ENCODE results near the gene CC2D1A.

The CC2D1A gene

DNA sequence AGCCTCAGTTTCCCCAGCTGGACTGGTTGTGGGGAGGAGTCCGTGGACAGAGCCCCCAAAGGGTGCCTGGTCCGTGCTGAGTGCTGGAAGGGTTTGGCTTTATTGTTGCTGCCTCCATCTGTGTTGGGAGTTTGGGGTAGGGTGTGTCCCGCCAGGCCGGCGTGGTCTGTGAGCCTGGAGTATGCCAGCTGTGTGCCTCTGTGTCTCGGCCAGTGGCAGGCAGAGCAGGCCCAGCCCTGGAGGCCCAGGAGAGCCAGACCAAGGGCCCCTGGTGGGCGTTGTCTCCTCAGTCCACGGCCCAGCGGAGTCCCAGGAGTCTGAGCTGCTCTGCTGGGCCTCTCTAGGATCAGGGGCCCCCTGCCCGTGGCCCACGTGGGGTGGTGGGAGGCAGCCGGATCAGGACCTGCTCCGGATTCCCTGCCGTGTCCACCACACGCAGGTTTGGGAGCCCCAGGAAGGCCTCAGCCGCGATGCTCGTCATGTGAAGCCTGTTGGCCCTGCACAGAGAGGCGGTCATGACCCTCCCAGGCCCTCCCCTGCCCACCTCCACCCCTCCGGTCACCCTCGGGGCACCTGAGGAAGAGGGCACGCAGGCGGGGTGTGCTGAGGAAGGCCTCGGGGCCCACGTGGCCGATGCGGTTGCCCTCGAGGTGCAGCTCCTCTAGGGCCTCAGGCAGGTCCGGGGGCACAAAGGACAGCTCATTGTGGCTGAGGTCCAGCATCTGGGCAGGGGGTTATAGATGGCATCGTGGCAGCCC, 25.6 kb downstream of the CC2D1A start:
- in situ Hi-C loops (cut with MboI; ENCODE audit: low sequenced_read_pairs): no loop called here

DNA sequence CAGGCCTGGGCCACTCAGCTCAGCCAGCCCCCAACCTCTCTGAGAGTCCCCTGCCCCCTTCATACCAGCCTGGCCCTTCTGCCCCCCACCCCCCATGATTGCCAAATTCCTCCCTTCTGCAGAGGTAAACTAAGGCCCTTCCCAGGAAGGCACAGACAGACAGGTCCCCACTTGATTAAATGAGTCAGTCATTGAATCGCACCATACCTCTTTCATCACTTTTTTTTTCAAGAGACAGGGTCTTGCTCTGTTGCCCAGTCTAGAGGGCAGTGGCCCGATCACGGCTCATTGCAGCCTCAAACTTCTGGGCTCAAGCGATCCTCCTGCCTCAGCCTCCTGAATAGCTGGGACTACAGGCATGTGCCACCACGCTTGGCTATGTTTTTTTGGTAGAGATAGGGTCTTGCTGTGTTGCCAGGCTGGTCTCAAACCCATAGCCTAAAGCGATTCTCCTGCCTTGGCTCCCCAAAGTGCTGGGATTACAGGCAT, 26.2 kb downstream of the CC2D1A start:
- in situ Hi-C loops (cut with MboI; ENCODE audit: low sequenced_read_pairs): no loop called here

- in situ Hi-C loops (cut with MboI; ENCODE audit: low sequenced_read_pairs): no loop called here
Measured at GRCh38 chr19:13932911-13933393, 27.0 kb downstream of the CC2D1A start.

DNA sequence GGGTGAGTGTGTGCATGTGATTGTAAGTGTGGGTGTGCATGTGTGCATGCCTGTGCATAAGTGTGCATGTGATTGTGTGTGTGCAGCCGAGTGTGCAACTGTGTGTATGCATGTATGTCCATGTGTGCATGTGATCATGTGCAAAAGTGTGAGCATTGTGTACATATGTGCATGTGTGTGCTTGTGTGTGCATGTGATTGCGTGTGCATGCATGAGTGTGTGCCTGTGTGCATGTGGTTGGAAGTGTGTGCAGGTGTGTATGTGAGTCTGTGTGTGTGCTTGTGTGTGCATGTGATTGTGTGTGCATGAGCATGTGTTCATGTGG, 28.7 kb downstream of the CC2D1A start:
- in situ Hi-C loops (cut with MboI; ENCODE audit: low sequenced_read_pairs): no loop called here

GRCh38 chr19:13935765-13936510, 29.9 kb downstream of the CC2D1A start:
- in situ Hi-C loops (cut with MboI; ENCODE audit: low sequenced_read_pairs): no loop called here

DNA sequence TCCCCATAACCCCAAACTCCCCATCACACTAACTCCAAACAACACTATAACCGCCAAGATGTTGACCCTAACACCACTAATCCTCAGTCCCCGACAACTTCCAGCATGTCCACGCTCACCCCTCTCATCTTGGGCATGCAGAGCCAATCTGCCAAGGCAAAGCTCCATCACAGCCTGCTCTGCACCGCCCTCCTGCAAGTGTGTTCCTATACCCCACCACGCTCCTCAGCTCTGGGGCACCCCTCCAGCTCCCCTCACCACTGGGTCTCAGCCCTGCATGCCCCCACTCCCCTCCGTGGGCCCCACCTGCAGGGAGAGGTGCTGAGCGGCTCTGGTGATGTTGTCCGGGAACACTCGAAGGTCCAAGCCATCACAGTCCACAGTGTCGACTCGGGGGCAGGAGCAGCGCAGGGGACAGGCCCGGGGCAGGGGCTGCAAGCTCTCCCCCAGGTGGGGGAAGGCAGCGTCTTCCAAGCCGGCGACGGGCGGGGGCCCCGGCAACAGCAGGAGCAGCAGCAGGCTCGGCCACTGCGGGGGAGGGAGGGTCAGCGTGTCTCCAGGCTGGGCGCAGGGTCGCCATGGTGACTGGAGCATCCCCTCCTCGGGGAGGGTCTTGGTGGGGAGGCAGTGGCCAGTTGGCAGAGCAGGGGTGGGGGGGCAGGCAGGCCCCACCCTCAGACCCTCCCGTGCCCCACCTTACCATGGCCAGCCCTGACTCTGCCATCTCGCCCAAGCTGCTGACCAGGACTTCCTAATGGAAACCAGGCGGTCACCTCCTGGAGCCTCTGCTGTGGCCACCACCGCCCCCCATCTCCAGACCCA, 31.7 kb downstream of the CC2D1A start:
- in situ Hi-C loops (cut with MboI; ENCODE audit: low sequenced_read_pairs): no loop called here

- in situ Hi-C loops (cut with MboI; ENCODE audit: low sequenced_read_pairs): no loop called here
Measured at GRCh38 chr19:13938301-13939064, 32.5 kb downstream of the CC2D1A start, which contains the start of gene PODNL1. Gene PODNL1, minus strand, starts transcription at chr19:13938417. Its CDS starts 236 bp downstream, at chr19:13938181.

GRCh38 chr19:13942023-13942684, 36.2 kb downstream of the CC2D1A start:
- in situ Hi-C loops (cut with MboI; ENCODE audit: low sequenced_read_pairs): no loop called here

DNA sequence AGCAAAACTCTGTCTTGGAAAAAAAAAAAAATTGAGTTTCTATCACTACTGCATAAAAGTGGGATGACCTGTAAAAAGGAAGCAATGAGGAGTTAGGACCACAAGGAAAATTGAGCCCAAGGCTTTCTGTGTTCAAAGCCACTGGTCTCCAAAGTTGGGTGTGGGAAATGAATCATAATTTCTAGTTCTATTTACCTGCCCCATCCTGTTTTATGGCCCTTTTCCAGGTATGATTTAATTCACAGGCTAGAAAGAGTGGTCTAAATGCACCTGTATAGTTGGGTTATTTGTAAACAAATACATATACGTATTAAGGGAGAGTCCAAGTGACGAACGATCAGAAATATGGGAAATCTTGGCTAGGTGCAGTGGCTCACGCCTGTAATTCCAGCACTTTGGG, 40.4 kb downstream of the CC2D1A start:
- in situ Hi-C loops (cut with MboI; ENCODE audit: low sequenced_read_pairs): no loop called here

DNA sequence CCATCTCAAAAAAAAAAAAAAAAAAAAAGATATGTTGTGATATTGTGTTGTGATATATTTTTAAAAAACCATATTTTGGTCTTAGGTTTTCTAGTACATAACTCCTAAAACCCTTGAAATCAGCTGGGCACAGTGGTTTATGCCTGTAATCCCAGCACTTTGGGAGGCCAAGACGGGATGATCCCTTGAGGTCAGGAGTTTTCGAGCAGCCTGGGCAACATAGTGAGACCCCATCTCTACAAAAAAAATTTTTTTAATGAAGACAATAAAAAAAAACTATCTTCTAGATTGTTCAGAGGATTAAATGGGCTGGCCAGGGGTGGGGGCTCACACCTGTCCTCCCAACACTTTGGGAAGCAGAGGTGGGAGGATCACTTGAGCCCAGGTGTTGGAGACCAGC, 45.0 kb downstream of the CC2D1A start:
- in situ Hi-C loops (cut with MboI; ENCODE audit: low sequenced_read_pairs): no loop called here

GRCh38 chr19:13951799-13952153, 45.8 kb downstream of the CC2D1A start:
- in situ Hi-C loops (cut with MboI; ENCODE audit: low sequenced_read_pairs): no loop called here

GRCh38 chr19:13952154-13952930, 46.3 kb downstream of the CC2D1A start, which contains the start of gene DCAF15:
Gene DCAF15, plus strand, starts transcription at chr19:13952509. Its CDS starts 4 bp downstream, at chr19:13952513.
- in situ Hi-C loops (cut with MboI; ENCODE audit: low sequenced_read_pairs): no loop called here

GRCh38 chr19:13952931-13953531, 47.0 kb downstream of the CC2D1A start:
- in situ Hi-C loops (cut with MboI; ENCODE audit: low sequenced_read_pairs): no loop called here

GRCh38 chr19:13954185-13954584, 48.2 kb downstream of the CC2D1A start:
- in situ Hi-C loops (cut with MboI; ENCODE audit: low sequenced_read_pairs): no loop called here

DNA sequence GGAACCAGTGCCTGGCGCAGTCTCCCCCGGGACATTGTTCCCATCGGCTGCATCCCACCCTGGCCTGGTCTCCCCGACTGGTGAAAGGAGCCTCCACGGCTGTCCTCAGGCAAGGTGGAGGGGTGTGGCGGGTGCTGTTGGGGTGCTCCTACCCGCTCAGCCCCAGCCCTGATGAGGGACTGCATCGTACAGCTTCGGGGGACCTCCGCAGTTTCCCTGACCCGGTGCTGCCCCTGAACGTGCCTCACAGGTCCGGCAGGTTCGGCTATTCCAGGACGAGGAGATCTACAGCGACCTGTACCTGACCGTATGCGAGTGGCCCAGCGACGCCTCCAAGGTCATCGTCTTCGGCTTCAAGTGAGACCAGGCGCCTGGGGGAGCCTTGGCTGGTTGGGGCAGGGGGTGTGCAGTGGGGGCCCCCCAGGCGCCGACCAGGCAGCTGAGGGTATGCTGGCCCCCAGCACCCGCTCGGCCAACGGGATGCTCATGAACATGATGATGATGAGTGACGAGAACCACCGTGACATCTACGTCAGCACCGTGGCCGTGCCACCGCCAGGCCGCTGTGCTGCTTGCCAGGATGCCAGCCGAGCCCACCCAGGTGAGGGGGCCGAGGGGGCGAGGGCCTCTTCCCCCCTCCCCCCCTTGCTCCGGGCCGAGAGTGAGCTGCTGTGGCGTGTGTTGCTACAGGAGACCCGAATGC, 49.8 kb downstream of the CC2D1A start:
- in situ Hi-C loops (cut with MboI; ENCODE audit: low sequenced_read_pairs): no loop called here

DNA sequence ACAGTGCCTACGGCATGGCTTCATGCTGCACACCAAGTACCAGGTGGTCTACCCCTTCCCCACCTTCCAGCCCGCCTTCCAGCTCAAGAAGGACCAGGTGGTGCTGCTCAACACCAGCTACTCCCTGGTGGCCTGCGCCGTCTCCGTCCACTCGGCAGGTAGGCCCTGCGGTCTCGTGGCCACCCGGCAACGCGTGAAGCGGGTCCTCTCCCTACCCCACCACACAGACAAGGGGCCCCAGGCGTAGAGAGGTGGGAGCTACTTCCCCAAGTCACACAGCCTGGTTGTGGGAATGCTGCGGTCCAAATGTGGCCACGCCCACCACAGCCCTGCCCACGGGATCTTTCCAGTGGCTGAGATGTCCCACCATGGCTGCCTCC, 50.4 kb downstream of the CC2D1A start:
- in situ Hi-C loops (cut with MboI; ENCODE audit: low sequenced_read_pairs): no loop called here

GRCh38 chr19:13957051-13957450, 51.0 kb downstream of the CC2D1A start:
- in situ Hi-C loops (cut with MboI; ENCODE audit: low sequenced_read_pairs): no loop called here

GRCh38 chr19:13958043-13958442, 52.0 kb downstream of the CC2D1A start:
- in situ Hi-C loops (cut with MboI; ENCODE audit: low sequenced_read_pairs): no loop called here

Data from HL-60/S4 treated with retinoic acid at 250 ng/mL for 4 days and 3 days (cell line).